NCI-H1048 (cell line): Measurements from ENCODE around the gene DNAJB6.

Experiments used
- DNase-seq: peaks from one replicate; lab custom pipeline; 2025; lab: John Stamatoyannopoulos, UW

DNAJB6 gene

GRCh38 chr7:157466867-157467261, 130.1 kb downstream of the DNAJB6 start:
- DNase-seq: no peak
